GM23248 (cell line): ENCODE data around the gene GLT8D2.

Experiments
- EZH2 ChIP-seq: fragments of 200-600 bp; sonication (generic); IDR thresholded peaks from 2 replicates; pipeline ENCODE4 v1.6.1; 2018; ENCODE audit warnings: antibody characterized with exemption, mild to moderate bottlenecking; ENCODE audit not compliant: insufficient read depth, poor library complexity, severe bottlenecking
- EZH2phosphoT487 ChIP-seq: fragments of 200-600 bp; sonication (generic); IDR thresholded peaks from 2 replicates; pipeline ENCODE4 v1.6.1; 2018; ENCODE audit warnings: antibody characterized with exemption, moderate library complexity, mild to moderate bottlenecking, low read depth; ENCODE audit not compliant: insufficient read depth

DNA sequence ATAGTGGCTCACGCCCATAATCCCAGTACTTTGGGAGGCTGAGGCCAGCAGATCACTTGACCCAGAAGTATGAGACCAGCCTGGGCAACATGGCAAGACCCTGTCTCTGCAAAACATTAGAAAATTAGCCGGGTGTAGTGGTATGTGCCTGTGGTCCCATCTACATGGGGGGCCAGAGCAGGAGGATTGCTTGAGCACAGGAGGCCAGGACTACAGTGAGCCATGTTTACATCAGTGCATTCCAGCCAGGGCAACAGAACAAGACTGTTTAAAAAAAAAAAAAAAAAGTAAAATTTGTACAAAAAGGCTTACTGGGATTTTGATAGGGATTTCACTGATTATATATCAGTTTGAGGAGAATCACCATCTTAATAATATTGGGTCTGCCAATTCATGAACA lies 22.1 kb upstream of the GLT8D2 start:
- no peak for TF ChIP-seq EZH2
- TF ChIP-seq EZH2phosphoT487: no peak
